Stimulated activated CD4-positive, alpha-beta T cell treated with anti-CD3 and anti-CD28 coated beads, TNF-alpha, amount 100 ng/mL, for 24 hours (primary cell): Measurements from ENCODE around the gene GALNTL6.
"Not testable (repeated sequence)": the region's sequence is repeated elsewhere in the genome, so short reads cannot be mapped to it uniquely, and the experiment has no call there.

Source experiments
- DNase-seq, 3 experiments: peaks; one replicate each; pipeline ENCODE4 v3.0.0-alpha.2; 2020; ENCODE audit warnings: low read depth in 3 of 3

Gene GALNTL6

GRCh38 chr4:172736046-172736445, 922.8 kb downstream of the GALNTL6 start:
- no peak for DNase-seq

- no peak for DNase-seq
Observed at GRCh38 chr4:172740434-172740833, 927.2 kb downstream of the GALNTL6 start.

- DNase-seq: no peak
Observed at GRCh38 chr4:172750910-172751309, 937.7 kb downstream of the GALNTL6 start.

GRCh38 chr4:172751550-172751949, 938.3 kb downstream of the GALNTL6 start:
- DNase-seq: no peak

- no peak for DNase-seq
Observed at GRCh38 chr4:172758586-172759340, 945.6 kb downstream of the GALNTL6 start.

- no peak for DNase-seq
Observed at GRCh38 chr4:172760512-172760911, 947.3 kb downstream of the GALNTL6 start.

GRCh38 chr4:172762895-172763294, 949.7 kb downstream of the GALNTL6 start:
- DNase-seq: no peak

- DNase-seq: no peak
Observed at GRCh38 chr4:172770787-172771186, 957.6 kb downstream of the GALNTL6 start.

- DNase-seq: no peak
Observed at GRCh38 chr4:172772781-172773180, 959.6 kb downstream of the GALNTL6 start.

GRCh38 chr4:172776203-172776861, 963.1 kb downstream of the GALNTL6 start:
- no peak for DNase-seq

- DNase-seq: no peak
Observed at GRCh38 chr4:172777729-172778431, 964.7 kb downstream of the GALNTL6 start.

- no peak for DNase-seq
Observed at GRCh38 chr4:172778583-172778982, 965.4 kb downstream of the GALNTL6 start.

GRCh38 chr4:172780566-172781081, 967.4 kb downstream of the GALNTL6 start:
- no peak for DNase-seq

- DNase-seq: no peak
Observed at GRCh38 chr4:172785613-172786012, 972.4 kb downstream of the GALNTL6 start.

- no peak for DNase-seq
Observed at GRCh38 chr4:172786039-172786792, 973.0 kb downstream of the GALNTL6 start.

- DNase-seq: no peak
Observed at GRCh38 chr4:172787111-172787510, 973.9 kb downstream of the GALNTL6 start.

- DNase-seq: no peak
Observed at GRCh38 chr4:172791841-172792240, 978.6 kb downstream of the GALNTL6 start.

GRCh38 chr4:172793565-172794306, 980.5 kb downstream of the GALNTL6 start:
- DNase-seq: no peak

GRCh38 chr4:172794307-172794703, 981.1 kb downstream of the GALNTL6 start:
- DNase-seq: no peak

- DNase-seq: not testable (repeated sequence)
Observed at GRCh38 chr4:172797281-172797680, 984.1 kb downstream of the GALNTL6 start.

GRCh38 chr4:172802032-172802431, 988.8 kb downstream of the GALNTL6 start:
- DNase-seq: no peak
